ENCODE measurements around the gene LMNA.

DNA sequence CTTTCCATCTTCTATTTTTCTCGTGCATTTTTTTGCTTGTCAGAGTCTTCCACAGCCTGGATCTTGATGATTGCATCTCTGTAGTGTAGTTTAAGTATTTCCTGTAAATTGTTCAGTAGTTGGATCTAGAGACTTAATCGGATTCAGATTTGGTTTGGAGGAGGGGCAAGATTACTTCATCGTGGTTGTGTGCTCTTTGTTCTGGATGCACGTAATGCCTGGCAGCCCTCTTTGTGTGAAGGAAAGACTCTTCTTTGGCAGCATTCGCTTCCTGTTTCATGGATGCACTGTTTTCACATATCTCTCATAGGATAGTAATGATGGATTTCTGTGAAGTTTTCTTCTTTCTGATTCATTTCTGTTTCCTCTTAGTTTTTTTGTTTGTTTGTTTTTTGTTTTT lies 53.0 kb downstream of the LMNA start:
- TF ChIP-seq POLR2A (IDR thresholded peaks at IDR 0.05), result no peak
- TF ChIP-seq, protein P1, sequence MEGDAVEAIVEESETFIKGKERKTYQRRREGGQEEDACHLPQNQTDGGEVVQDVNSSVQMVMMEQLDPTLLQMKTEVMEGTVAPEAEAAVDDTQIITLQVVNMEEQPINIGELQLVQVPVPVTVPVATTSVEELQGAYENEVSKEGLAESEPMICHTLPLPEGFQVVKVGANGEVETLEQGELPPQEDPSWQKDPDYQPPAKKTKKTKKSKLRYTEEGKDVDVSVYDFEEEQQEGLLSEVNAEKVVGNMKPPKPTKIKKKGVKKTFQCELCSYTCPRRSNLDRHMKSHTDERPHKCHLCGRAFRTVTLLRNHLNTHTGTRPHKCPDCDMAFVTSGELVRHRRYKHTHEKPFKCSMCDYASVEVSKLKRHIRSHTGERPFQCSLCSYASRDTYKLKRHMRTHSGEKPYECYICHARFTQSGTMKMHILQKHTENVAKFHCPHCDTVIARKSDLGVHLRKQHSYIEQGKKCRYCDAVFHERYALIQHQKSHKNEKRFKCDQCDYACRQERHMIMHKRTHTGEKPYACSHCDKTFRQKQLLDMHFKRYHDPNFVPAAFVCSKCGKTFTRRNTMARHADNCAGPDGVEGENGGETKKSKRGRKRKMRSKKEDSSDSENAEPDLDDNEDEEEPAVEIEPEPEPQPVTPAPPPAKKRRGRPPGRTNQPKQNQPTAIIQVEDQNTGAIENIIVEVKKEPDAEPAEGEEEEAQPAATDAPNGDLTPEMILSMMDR (IDR thresholded peaks at IDR 0.05), result no peak

Measured in right lobe of liver (tissue), 4 donors.